Measurements from ENCODE around the gene UBTF. TPM values are rescaled to one million over a fixed set of nuclear protein-coding genes. Genes with fewer than 3 reads are reported as not detected.

UBTF gene
- total and polyA plus RNA-seq, 2 donors (not counting 1 experiment from before 2014, with no cell fraction given), result 43.1 to 179 TPM

DNA sequence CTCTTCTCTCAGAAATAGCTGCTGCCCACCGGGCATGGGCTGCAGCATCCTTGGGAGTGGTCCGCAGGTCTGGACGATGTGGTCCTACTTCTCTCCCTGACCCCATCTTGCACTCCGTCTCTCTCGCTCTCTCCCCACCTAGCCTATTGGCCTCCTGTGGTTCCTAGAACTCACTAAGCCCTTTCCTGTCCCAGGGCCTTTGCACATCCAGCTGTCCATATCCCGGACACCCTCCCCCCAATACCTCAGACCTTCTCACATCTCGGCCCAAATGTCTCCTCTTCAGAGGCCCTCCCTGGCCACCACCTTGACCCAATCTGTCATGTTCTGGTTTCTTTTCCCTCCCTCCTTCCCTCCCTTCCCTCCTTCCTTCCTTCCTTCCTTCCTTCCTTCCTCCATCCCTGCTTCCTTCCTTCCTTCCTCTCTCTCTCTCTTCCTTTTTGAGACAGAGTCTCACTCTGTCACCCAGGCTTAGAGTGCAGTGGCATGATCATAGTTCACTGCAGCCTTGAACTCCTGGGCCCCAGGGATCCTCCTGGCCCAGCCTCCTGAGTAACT is 43.9 kb upstream of the UBTF start:
- ATAC-seq (ENCODE audit: low read depth) (no peak), DNase-seq (no peak)
- Mint-ChIP-seq H3K27ac (no peak overlapping the region), H3K4me1 (no peaks in the 10 kb centered on the region), H3K9me3 (ENCODE audit: insufficient read depth) (no peaks in the 10 kb centered on the region), H3K27me3 (no peaks in the 10 kb centered on the region), H3K4me3 (no peak overlapping the region)
- H3K4me1 ChIP-seq (ENCODE audit: control insufficient read depth in 2 of 2, insufficient read depth in 2 of 2, low read length in 2 of 2), result no peaks in the 10 kb centered on the region
- H3K36me3 ChIP-seq (replicated peaks in 1 of 2; ENCODE audit: control extremely low read depth in 1 of 2, control insufficient read depth in 1 of 2, extremely low read depth in 1 of 2, insufficient read depth in 2 of 2, low read length in 1 of 2), result no peaks in the 10 kb centered on the region
- ChIA-PET POLR2A (no interaction called here), CTCF (interaction anchor here (1.5 kb wide), 1 partner anchor 53 kb away, joined by 5 read pairs; no protein-coding TSS in a partner anchor)
- no peak overlapping the region for H3K9ac ChIP-seq (ENCODE audit: low read length)
- 88% methylated on average over 7 of the region's 7 CpGs for WGBS (ENCODE audit: insufficient coverage)
- H3K27me3 ChIP-seq (replicated peaks in 1 of 4; ENCODE audit: control extremely low read depth in 1 of 4, control insufficient read depth in 3 of 4, insufficient read depth in 4 of 4, low read length in 3 of 4), result no peaks in the 10 kb centered on the region
- no peaks in the 10 kb centered on the region for H3K79me2 ChIP-seq (ENCODE audit: control insufficient read depth, insufficient read depth, low read length)
- no peak for TF ChIP-seq EZH2 (IDR thresholded peaks at IDR 0.05; ENCODE audit: borderline replicate concordance, insufficient read depth, low read depth, low read length, poor library complexity, severe bottlenecking)
- TF ChIP-seq, protein P1, sequence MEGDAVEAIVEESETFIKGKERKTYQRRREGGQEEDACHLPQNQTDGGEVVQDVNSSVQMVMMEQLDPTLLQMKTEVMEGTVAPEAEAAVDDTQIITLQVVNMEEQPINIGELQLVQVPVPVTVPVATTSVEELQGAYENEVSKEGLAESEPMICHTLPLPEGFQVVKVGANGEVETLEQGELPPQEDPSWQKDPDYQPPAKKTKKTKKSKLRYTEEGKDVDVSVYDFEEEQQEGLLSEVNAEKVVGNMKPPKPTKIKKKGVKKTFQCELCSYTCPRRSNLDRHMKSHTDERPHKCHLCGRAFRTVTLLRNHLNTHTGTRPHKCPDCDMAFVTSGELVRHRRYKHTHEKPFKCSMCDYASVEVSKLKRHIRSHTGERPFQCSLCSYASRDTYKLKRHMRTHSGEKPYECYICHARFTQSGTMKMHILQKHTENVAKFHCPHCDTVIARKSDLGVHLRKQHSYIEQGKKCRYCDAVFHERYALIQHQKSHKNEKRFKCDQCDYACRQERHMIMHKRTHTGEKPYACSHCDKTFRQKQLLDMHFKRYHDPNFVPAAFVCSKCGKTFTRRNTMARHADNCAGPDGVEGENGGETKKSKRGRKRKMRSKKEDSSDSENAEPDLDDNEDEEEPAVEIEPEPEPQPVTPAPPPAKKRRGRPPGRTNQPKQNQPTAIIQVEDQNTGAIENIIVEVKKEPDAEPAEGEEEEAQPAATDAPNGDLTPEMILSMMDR (IDR thresholded peaks at IDR 0.05), result no peak
- intact Hi-C loops (cut with micrococcal nuclease), result no loop called here
- no peak overlapping the region for H3K27ac ChIP-seq (ENCODE audit: low read length in 2 of 2)
- no peaks in the 10 kb centered on the region for H4K20me1 ChIP-seq (ENCODE audit: control insufficient read depth, insufficient read depth, low read length, poor library complexity, severe bottlenecking)
- no peak overlapping the region for H2AFZ ChIP-seq (ENCODE audit: insufficient read depth, low read depth, low read length, poor library complexity, severe bottlenecking)
- H3K4me3 ChIP-seq (ENCODE audit: control extremely low read depth in 1 of 5, extremely low read depth in 1 of 5, insufficient read depth in 1 of 5, low read depth in 2 of 5, low read length in 4 of 5), result no peak overlapping the region
- no peaks in the 10 kb centered on the region for H3K9me3 ChIP-seq (ENCODE audit: control extremely low read depth in 1 of 3, control insufficient read depth in 2 of 3, insufficient read depth in 1 of 3, low read length in 2 of 3)
- H3K4me2 ChIP-seq (replicated peaks; ENCODE audit: low read depth, low read length, poor library complexity, severe bottlenecking), result no peak overlapping the region

DNA sequence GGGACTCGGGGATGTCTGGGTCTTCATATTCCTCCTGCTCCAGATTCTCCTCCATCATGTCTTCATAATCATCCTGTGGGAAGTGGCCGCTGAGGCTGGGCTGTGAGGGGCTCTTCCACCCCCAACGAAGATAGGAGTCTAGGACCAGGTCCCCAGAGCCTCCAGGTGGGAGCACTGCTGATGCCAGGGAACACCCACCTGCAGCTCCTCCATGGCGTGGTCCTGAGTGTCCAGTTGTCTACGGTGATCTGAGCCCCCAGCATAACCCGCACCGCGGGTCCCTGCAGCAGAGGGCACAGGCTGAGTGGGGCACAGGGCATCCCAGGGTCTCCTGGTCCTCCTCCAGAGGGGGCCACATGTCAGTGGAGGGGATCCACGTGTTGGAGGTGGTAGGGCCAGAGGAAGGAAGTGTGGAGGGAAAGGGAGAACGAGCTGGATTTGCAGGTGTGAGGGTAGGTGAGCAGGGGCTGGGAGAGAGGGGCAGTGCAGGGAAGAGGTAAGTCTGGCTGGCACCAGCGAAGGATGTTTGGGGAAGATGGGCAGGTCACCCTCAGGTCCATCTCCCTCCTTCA is 43.3 kb upstream of the UBTF start:
- Histone ChIP-seq H3K27me3 (replicated peaks in 1 of 4; ENCODE audit: control extremely low read depth in 1 of 4, control insufficient read depth in 3 of 4, insufficient read depth in 4 of 4, low read length in 3 of 4) (no peaks in the 10 kb centered on the region), H3K4me3 (ENCODE audit: control extremely low read depth in 1 of 5, extremely low read depth in 1 of 5, insufficient read depth in 1 of 5, low read depth in 2 of 5, low read length in 4 of 5) (no peak overlapping the region), H3K36me3 (replicated peaks in 1 of 2; ENCODE audit: control extremely low read depth in 1 of 2, control insufficient read depth in 1 of 2, extremely low read depth in 1 of 2, insufficient read depth in 2 of 2, low read length in 1 of 2) (no peaks in the 10 kb centered on the region), H3K9me3 (ENCODE audit: control extremely low read depth in 1 of 3, control insufficient read depth in 2 of 3, insufficient read depth in 1 of 3, low read length in 2 of 3) (no peaks in the 10 kb centered on the region), H3K9ac (ENCODE audit: low read length) (no peak overlapping the region), H3K4me2 (replicated peaks; ENCODE audit: low read depth, low read length, poor library complexity, severe bottlenecking) (no peak overlapping the region), H3K79me2 (ENCODE audit: control insufficient read depth, insufficient read depth, low read length) (no peaks in the 10 kb centered on the region), H3K27ac (ENCODE audit: low read length in 2 of 2) (no peak overlapping the region), H4K20me1 (ENCODE audit: control insufficient read depth, insufficient read depth, low read length, poor library complexity, severe bottlenecking) (no peaks in the 10 kb centered on the region), H3K4me1 (ENCODE audit: control insufficient read depth in 2 of 2, insufficient read depth in 2 of 2, low read length in 2 of 2) (no peaks in the 10 kb centered on the region), H2AFZ (ENCODE audit: insufficient read depth, low read depth, low read length, poor library complexity, severe bottlenecking) (no peak overlapping the region)
- WGBS (ENCODE audit: insufficient coverage), result 71% methylated on average over 9 of the region's 11 CpGs
- CTCF ChIA-PET, result interaction anchor here (1.1 to 1.5 kb wide), 2 partner anchors 10 to 53 kb away, joined by 3 to 5 read pairs; no protein-coding TSS in a partner anchor
- ATAC-seq (ENCODE audit: low read depth), result no peak
- Mint-ChIP-seq H3K27ac (no peak overlapping the region), H3K9me3 (ENCODE audit: insufficient read depth) (no peaks in the 10 kb centered on the region), H3K4me1 (no peaks in the 10 kb centered on the region), H3K27me3 (no peaks in the 10 kb centered on the region), H3K4me3 (no peak overlapping the region)
- intact Hi-C loops (cut with micrococcal nuclease), result no loop called here
- DNase-seq, result no peak
- POLR2A ChIA-PET, result no interaction called here
- no peak for TF ChIP-seq EZH2 (IDR thresholded peaks at IDR 0.05; ENCODE audit: borderline replicate concordance, insufficient read depth, low read depth, low read length, poor library complexity, severe bottlenecking)
- TF ChIP-seq, protein P1 (IDR thresholded peaks at IDR 0.05), result no peak

Data from B cell (primary cell).